OCI-LY3 (cell line): ENCODE results near the gene LAMA3.

Source experiments
- CTCF ChIP-seq: fragments of 200-600, 300-600 bp; sonication (generic); IDR thresholded peaks from 2 replicates; pipeline ENCODE4 v1.5.1; 2014; ENCODE audit warnings: antibody characterized with exemption, low read length, low read depth
- EZH2phosphoT487 ChIP-seq: fragments of 200-600 bp; shearing (Covaris generic); IDR thresholded peaks from 2 replicates; pipeline ENCODE4 v1.6.1; 2018; ENCODE audit warnings: antibody characterized with exemption, mixed run types, low read depth

- TF ChIP-seq CTCF, result no peak
- no peak for TF ChIP-seq EZH2phosphoT487
Measured at GRCh38 chr18:23731861-23732260, 42.6 kb downstream of the LAMA3 start.
